Left forelimb (tissue), 1 donor: ENCODE results near the gene VSTM2A.

ENCODE experiments used
- DNase-seq: peaks from one replicate; pipeline ENCODE4 v3.0.0-alpha.2; 2018; ENCODE audit warnings: low spot score

VSTM2A gene

GRCh38 chr7:54615537-54615936, 73.4 kb downstream of the VSTM2A start:
- DNase-seq = no peak
